ENCODE measurements around the gene RBFOX2.

GRCh38 chr22:35811670-35812069 lies 217.0 kb downstream of the RBFOX2 start:
- TF ChIP-seq CTCF (IDR thresholded peaks at IDR 0.05), result no peak
- TF ChIP-seq RNF2 (IDR thresholded peaks at IDR 0.05; ENCODE audit: borderline replicate concordance, low read depth), result no peak
- TF ChIP-seq PHF8 (IDR thresholded peaks at IDR 0.05; ENCODE audit: borderline replicate concordance, low read depth), result no peak
- no peak for TF ChIP-seq MAFK (IDR thresholded peaks at IDR 0.05; ENCODE audit: partially characterized antibody)
- no peak for TF ChIP-seq RCOR1 (IDR thresholded peaks at IDR 0.05; ENCODE audit: low read depth, low read length)
- TF ChIP-seq, protein P1, sequence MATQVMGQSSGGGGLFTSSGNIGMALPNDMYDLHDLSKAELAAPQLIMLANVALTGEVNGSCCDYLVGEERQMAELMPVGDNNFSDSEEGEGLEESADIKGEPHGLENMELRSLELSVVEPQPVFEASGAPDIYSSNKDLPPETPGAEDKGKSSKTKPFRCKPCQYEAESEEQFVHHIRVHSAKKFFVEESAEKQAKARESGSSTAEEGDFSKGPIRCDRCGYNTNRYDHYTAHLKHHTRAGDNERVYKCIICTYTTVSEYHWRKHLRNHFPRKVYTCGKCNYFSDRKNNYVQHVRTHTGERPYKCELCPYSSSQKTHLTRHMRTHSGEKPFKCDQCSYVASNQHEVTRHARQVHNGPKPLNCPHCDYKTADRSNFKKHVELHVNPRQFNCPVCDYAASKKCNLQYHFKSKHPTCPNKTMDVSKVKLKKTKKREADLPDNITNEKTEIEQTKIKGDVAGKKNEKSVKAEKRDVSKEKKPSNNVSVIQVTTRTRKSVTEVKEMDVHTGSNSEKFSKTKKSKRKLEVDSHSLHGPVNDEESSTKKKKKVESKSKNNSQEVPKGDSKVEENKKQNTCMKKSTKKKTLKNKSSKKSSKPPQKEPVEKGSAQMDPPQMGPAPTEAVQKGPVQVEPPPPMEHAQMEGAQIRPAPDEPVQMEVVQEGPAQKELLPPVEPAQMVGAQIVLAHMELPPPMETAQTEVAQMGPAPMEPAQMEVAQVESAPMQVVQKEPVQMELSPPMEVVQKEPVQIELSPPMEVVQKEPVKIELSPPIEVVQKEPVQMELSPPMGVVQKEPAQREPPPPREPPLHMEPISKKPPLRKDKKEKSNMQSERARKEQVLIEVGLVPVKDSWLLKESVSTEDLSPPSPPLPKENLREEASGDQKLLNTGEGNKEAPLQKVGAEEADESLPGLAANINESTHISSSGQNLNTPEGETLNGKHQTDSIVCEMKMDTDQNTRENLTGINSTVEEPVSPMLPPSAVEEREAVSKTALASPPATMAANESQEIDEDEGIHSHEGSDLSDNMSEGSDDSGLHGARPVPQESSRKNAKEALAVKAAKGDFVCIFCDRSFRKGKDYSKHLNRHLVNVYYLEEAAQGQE (IDR thresholded peaks at IDR 0.05), result no peak
- TF ChIP-seq POLR2A (IDR thresholded peaks at IDR 0.05; ENCODE audit: low read length), result no peak
- TF ChIP-seq MAZ (IDR thresholded peaks at IDR 0.05; ENCODE audit: borderline replicate concordance, low read depth, low read length), result no peak
- TF ChIP-seq PBX3 (IDR thresholded peaks at IDR 0.05), result no peak
- no peak for TF ChIP-seq CHD2 (IDR thresholded peaks at IDR 0.05; ENCODE audit: low read length, partially characterized antibody)
- no peak for TF ChIP-seq POLR2AphosphoS2 (conservative IDR thresholded peaks at IDR 0.05; ENCODE audit: low read length)
- TF ChIP-seq EHMT2 (IDR thresholded peaks at IDR 0.05; ENCODE audit: low read depth), result no peak
